Measurements from ENCODE around the gene TRPT1.

DNA sequence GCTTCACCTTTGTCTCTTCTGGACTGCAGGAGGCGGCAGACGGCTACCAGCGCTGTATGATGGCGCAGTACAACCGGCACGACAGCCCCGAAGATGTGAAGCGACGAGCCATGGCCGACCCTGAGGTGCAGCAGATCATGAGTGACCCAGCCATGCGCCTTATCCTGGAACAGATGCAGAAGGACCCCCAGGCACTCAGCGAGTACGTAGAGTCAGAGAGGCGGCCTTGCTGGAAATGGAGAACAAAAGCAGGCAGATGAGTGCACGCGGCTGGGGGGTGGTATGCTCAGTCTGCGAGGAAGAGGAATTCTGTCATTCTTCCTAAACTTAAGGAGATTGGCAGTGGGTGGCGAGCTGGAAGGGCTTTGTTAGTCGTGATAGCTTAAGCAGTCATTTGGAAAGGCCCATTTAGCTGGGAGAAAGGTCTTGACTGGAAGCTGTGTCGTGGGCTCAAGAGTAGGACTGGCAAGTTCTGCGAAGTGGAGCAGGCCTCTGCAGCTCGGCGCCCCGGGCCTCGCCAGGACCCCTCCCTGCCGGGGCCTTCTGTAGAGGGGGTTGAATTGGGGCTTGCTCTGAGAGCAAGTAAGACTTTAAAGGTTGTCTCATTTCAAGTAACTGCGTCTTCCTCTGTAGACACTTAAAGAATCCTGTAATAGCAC is 22.4 kb downstream of the TRPT1 start:
- TF ChIP-seq CTCF (IDR thresholded peaks at IDR 0.05) = no peak
- TF ChIP-seq, protein P1, sequence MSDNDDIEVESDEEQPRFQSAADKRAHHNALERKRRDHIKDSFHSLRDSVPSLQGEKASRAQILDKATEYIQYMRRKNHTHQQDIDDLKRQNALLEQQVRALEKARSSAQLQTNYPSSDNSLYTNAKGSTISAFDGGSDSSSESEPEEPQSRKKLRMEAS (CRISPR knock-in tag; IDR thresholded peaks at IDR 0.05) = no peak
